Ishikawa (cell line): Measurements from ENCODE around the gene SLC2A10.

ENCODE experiments used
- CEBPB ChIP-seq: IDR thresholded peaks from 2 replicates; pipeline ENCODE4 v1.6.1; 2012
- CREB1 ChIP-seq: IDR thresholded peaks from 2 replicates; pipeline ENCODE4 v1.6.1; 2012; ENCODE audit warnings: low read depth
- EGR1 ChIP-seq: IDR thresholded peaks from 2 replicates; pipeline ENCODE4 v1.6.1; 2012
- EP300 ChIP-seq: IDR thresholded peaks from 2 replicates; pipeline ENCODE4 v1.6.1; 2012; ENCODE audit warnings: borderline replicate concordance
- FOXM1 ChIP-seq: IDR thresholded peaks from 2 replicates; pipeline ENCODE4 v1.6.1; 2012; ENCODE audit warnings: low read depth, borderline replicate concordance
- MAX ChIP-seq: IDR thresholded peaks from 2 replicates; pipeline ENCODE4 v1.6.1; 2012
- NFIC ChIP-seq: IDR thresholded peaks from 2 replicates; pipeline ENCODE4 v1.6.1; 2012
- RAD21 ChIP-seq: IDR thresholded peaks from 2 replicates; pipeline ENCODE4 v1.6.1; 2012; ENCODE audit warnings: low read depth
- REST ChIP-seq: IDR thresholded peaks from 2 replicates; pipeline ENCODE4 v1.6.1; 2012; ENCODE audit warnings: low read depth, mild to moderate bottlenecking
- TAF1 ChIP-seq: IDR thresholded peaks from 2 replicates; pipeline ENCODE4 v1.6.1; 2012; ENCODE audit warnings: low read depth, mild to moderate bottlenecking
- TCF12 ChIP-seq: IDR thresholded peaks from 2 replicates; pipeline ENCODE4 v1.6.1; 2012; ENCODE audit warnings: low read depth
- TEAD4 ChIP-seq: IDR thresholded peaks from 2 replicates; pipeline ENCODE4 v1.6.1; 2012
- USF1 ChIP-seq: IDR thresholded peaks from 2 replicates; pipeline ENCODE4 v1.6.1; 2012
- YY1 ChIP-seq: IDR thresholded peaks from 2 replicates; pipeline ENCODE4 v1.6.1; 2012; ENCODE audit warnings: low read depth
- ZBTB7A ChIP-seq: IDR thresholded peaks from 2 replicates; pipeline ENCODE4 v1.6.1; 2012; ENCODE audit warnings: low read depth

SLC2A10 gene

GRCh38 chr20:46696791-46697279, 12.6 kb upstream of the SLC2A10 start:
- TF ChIP-seq USF1 (no peak), RAD21 (no peak), TEAD4 (no peak), TAF1 (no peak), FOXM1 (no peak), REST (no peak), CEBPB (no peak), YY1 (no peak), MAX (no peak), TCF12 (no peak), CREB1 (no peak), EGR1 (no peak)

- TF ChIP-seq TCF12 (no peak), RAD21 (no peak), MAX (no peak), CREB1 (no peak), TEAD4 (no peak), USF1 (no peak), FOXM1 (no peak), REST (no peak), YY1 (no peak), EGR1 (no peak), CEBPB (no peak), TAF1 (no peak), NFIC (no peak), ZBTB7A (no peak), EP300 (no peak)
Measured at GRCh38 chr20:46698788-46699187, 10.7 kb upstream of the SLC2A10 start.

- TF ChIP-seq RAD21: peak; percentile 44
- no peak for TF ChIP-seq CREB1
Measured at GRCh38 chr20:46699651-46700359, 9.6 kb upstream of the SLC2A10 start.

- TF ChIP-seq USF1 (no peak), YY1 (no peak), REST (no peak), MAX (no peak), NFIC (no peak), TCF12 (no peak), TEAD4 (no peak), RAD21 (no peak), FOXM1 (no peak), EP300 (no peak), TAF1 (no peak), CREB1 (no peak), ZBTB7A (no peak), CEBPB (no peak), EGR1 (no peak)
Measured at GRCh38 chr20:46700481-46700880, 9.0 kb upstream of the SLC2A10 start.
